Vagina (tissue), 2 donors: Measurements from ENCODE around the gene RAB40AL. TPM values are rescaled to one million over a fixed set of nuclear protein-coding genes. Genes with fewer than 3 reads are reported as not detected.

ENCODE experiments used
- DNase-seq, 2 donors: peaks; one replicate each; pipeline ENCODE4 v3.0.0-alpha.2; 2017; ENCODE audit errors: extremely low spot score in 2 of 2
- H3K27ac ChIP-seq: fragments of 200-600 bp; sonication (generic); one replicate; pipeline ENCODE4 v1.5.1; 2019
- H3K27me3 ChIP-seq: fragments of 200-600 bp; sonication (generic); one replicate; pipeline ENCODE4 v1.5.1; 2019
- H3K36me3 ChIP-seq, 2 donors: fragments of 200-600 bp; sonication (generic); one replicate each; pipeline ENCODE4 v1.5.1; 2017 to 2019
- H3K4me1 ChIP-seq: fragments of 200-600 bp; sonication (generic); one replicate; pipeline ENCODE4 v1.5.1; 2019
- H3K4me3 ChIP-seq, 2 donors: fragments of 200-600 bp; sonication (generic); 1 replicate in 1 of 2; 2 replicates in 1 of 2; pipeline ENCODE4 v1.5.1; 2016 to 2019
- H3K9me3 ChIP-seq: fragments of 200-600 bp; sonication (generic); one replicate; pipeline ENCODE4 v1.5.1; 2019
- CTCF ChIP-seq, 3 experiments: fragments of 450-650 bp in 2 of 3; fragments of 200-600 bp in 1 of 3; sonication (generic) in 1 of 3; IDR thresholded peaks; one replicate each; pipeline ENCODE4 v1.5.1; 2017 to 2019; ENCODE audit warnings: antibody characterized with exemption in 3 of 3, mild to moderate bottlenecking in 2 of 3, moderate library complexity in 2 of 3
- POLR2A ChIP-seq, 2 donors: fragments of 450-650 bp; IDR thresholded peaks; one replicate each; pipeline ENCODE4 v1.6.1; 2017; ENCODE audit warnings: antibody characterized with exemption in 2 of 2, mild to moderate bottlenecking in 2 of 2, moderate library complexity in 2 of 2
- POLR2AphosphoS5 ChIP-seq, 2 donors: sonication (generic); formaldehyde crosslinking; IDR thresholded peaks; one replicate each; pipeline ENCODE4 v1.9.0; 2017; ENCODE audit warnings: antibody characterized with exemption in 2 of 2, mild to moderate bottlenecking in 2 of 2, low read depth in 1 of 2; ENCODE audit not compliant: insufficient read depth in 1 of 2
- intact Hi-C: fragments of 100-400 bp; cut with DNase I; formaldehyde crosslinking; loops from one replicate; pipeline ENCODE4 v1.15.1; 2023
- total RNA-seq: library from RNA; depleted of rRNA; stranded (reverse); fragments of >200 nt; gene quantifications from one replicate; pipeline ENCODE4 v1.2.3, GENCODE V29; 2016

The RAB40AL gene
- total RNA-seq, 1 donor from 2014 or later: 9.6 TPM

- Histone ChIP-seq H3K27me3 (no peaks in the 10 kb centered on the region), H3K9me3 (peaks cover 8% of the 10 kb centered on the region), H3K27ac (no peak overlapping the region), H3K4me1 (no peaks in the 10 kb centered on the region), H3K36me3 (no peaks in the 10 kb centered on the region), H3K4me3 (no peak overlapping the region)
- no peak for DNase-seq
- intact Hi-C loops: no loop called here
- TF ChIP-seq CTCF (IDR thresholded peaks at IDR 0.05): no peak
- no peak for TF ChIP-seq POLR2A (IDR thresholded peaks at IDR 0.05)
- no peak for TF ChIP-seq POLR2AphosphoS5 (IDR thresholded peaks at IDR 0.05; ENCODE audit: insufficient read depth in 1 of 2, low read depth in 1 of 2)
Observed at GRCh38 chrX:102975016-102975415, 37.9 kb downstream of the RAB40AL start.

GRCh38 chrX:102976286-102976685, 39.2 kb downstream of the RAB40AL start:
- intact Hi-C loops: no loop called here
- H3K4me1 ChIP-seq: no peaks in the 10 kb centered on the region
- TF ChIP-seq POLR2A (IDR thresholded peaks at IDR 0.05): no peak
- no peak for TF ChIP-seq POLR2AphosphoS5 (IDR thresholded peaks at IDR 0.05; ENCODE audit: insufficient read depth in 1 of 2, low read depth in 1 of 2)
- no peaks in the 10 kb centered on the region for H3K27me3 ChIP-seq
- no peaks in the 10 kb centered on the region for H3K36me3 ChIP-seq
- H3K4me3 ChIP-seq: no peak overlapping the region
- no peak for DNase-seq
- H3K9me3 ChIP-seq: peaks cover 8% of the 10 kb centered on the region
- H3K27ac ChIP-seq: no peak overlapping the region

- intact Hi-C loops: no loop called here
- no peak for TF ChIP-seq POLR2AphosphoS5 (IDR thresholded peaks at IDR 0.05; ENCODE audit: insufficient read depth in 1 of 2, low read depth in 1 of 2)
- TF ChIP-seq CTCF (IDR thresholded peaks at IDR 0.05): no peak
- TF ChIP-seq POLR2A (IDR thresholded peaks at IDR 0.05): no peak
Observed at GRCh38 chrX:102976793-102977495, 39.9 kb downstream of the RAB40AL start.

GRCh38 chrX:102978594-102978993, 41.5 kb downstream of the RAB40AL start:
- H3K27me3 ChIP-seq: no peaks in the 10 kb centered on the region
- no peak for TF ChIP-seq POLR2AphosphoS5 (IDR thresholded peaks at IDR 0.05; ENCODE audit: insufficient read depth in 1 of 2, low read depth in 1 of 2)
- TF ChIP-seq POLR2A (IDR thresholded peaks at IDR 0.05): no peak
- no peak for TF ChIP-seq CTCF (IDR thresholded peaks at IDR 0.05)

More at GRCh38 chrX:102976793-102977495, 39.9 kb downstream of the RAB40AL start:
- Histone ChIP-seq H3K4me1 (no peaks in the 10 kb centered on the region), H3K27me3 (no peaks in the 10 kb centered on the region), H3K4me3 (no peak overlapping the region), H3K9me3 (peaks cover 7% of the 10 kb centered on the region), H3K36me3 (no peaks in the 10 kb centered on the region), H3K27ac (no peak overlapping the region)
- no peak for DNase-seq

GRCh38 chrX:102979536-102979935, 42.5 kb downstream of the RAB40AL start:
- no peak for TF ChIP-seq CTCF (IDR thresholded peaks at IDR 0.05)
- no peak for TF ChIP-seq POLR2A (IDR thresholded peaks at IDR 0.05)
- TF ChIP-seq POLR2AphosphoS5 (IDR thresholded peaks at IDR 0.05; ENCODE audit: insufficient read depth in 1 of 2, low read depth in 1 of 2): no peak
- no peak for DNase-seq
- H3K36me3 ChIP-seq: no peaks in the 10 kb centered on the region
- H3K4me1 ChIP-seq: no peaks in the 10 kb centered on the region
- no peaks in the 10 kb centered on the region for H3K9me3 ChIP-seq
- H3K4me3 ChIP-seq: no peak overlapping the region
- intact Hi-C loops: no loop called here
- no peak overlapping the region for H3K27ac ChIP-seq
- no peaks in the 10 kb centered on the region for H3K27me3 ChIP-seq

More at GRCh38 chrX:102978594-102978993, 41.5 kb downstream of the RAB40AL start:
- Histone ChIP-seq H3K9me3 (no peaks in the 10 kb centered on the region), H3K4me1 (no peaks in the 10 kb centered on the region), H3K27ac (no peak overlapping the region), H3K36me3 (no peaks in the 10 kb centered on the region), H3K4me3 (no peak overlapping the region)
- intact Hi-C loops: no loop called here
- DNase-seq: no peak
